SK-N-SH (cell line): ENCODE results near the gene RBP3. TPM values are rescaled to one million over a fixed set of nuclear protein-coding genes. Genes with fewer than 3 reads are reported as not detected.

Experiments
- CTCF ChIA-PET: fragments of 300-600, 350-600 bp; formaldehyde crosslinking; extraction: SDS; loops from one replicate; lab custom pipeline; 2021; lab: Yijun Ruan, JAX
- POLR2A ChIA-PET: fragments of 350-600 bp; sonication (Branson Sonifier 250); formaldehyde crosslinking; extraction: SDS; loops from one replicate; lab custom pipeline; 2020; ENCODE audit warnings: antibody characterized with exemption, inconsistent platforms; lab: Yijun Ruan, JAX
- DNase-seq: peaks from one replicate; pipeline ENCODE4 v3.0.0; 2012
- H2AFZ ChIP-seq: fragments of 200-600 bp; sonication (generic); 2 replicates; pipeline ENCODE4 v1.8.1; 2016; ENCODE audit warnings: antibody characterized with exemption, mild to moderate bottlenecking, low read depth
- H3F3A ChIP-seq: fragments of 200-600 bp; sonication (generic); replicated peaks from 2 replicates; pipeline ENCODE3; 2016; ENCODE audit warnings: antibody characterized with exemption, mild to moderate bottlenecking; ENCODE audit not compliant: insufficient read depth
- H3K27ac ChIP-seq, 2 experiments: fragments of 200-500 bp in 1 of 2; fragments of 200-600 bp in 1 of 2; sonication (Bioruptor generic) in 1 of 2; sonication (generic), shearing (Covaris generic) in 1 of 2; 2 replicates each; pipeline versions ENCODE4 v1.5.1 to v1.6.1; 2014 to 2016; ENCODE audit warnings: low read depth in 2 of 2, inconsistent platforms in 1 of 2, low read length in 1 of 2, mild to moderate bottlenecking in 1 of 2, mixed read lengths in 1 of 2
- H3K27me3 ChIP-seq: fragments of 200-600 bp; sonication (generic), shearing (Covaris generic); 2 replicates; pipeline ENCODE4 v1.6.1; 2016; ENCODE audit warnings: mixed run types; ENCODE audit not compliant: insufficient read depth
- H3K36me3 ChIP-seq, 2 experiments: fragments of 200-500 bp in 1 of 2; fragments of 200-600 bp in 1 of 2; sonication (Bioruptor generic) in 1 of 2; sonication (generic) in 1 of 2; replicated peaks in 1 of 2; 2 replicates each; pipeline versions ENCODE3 to v1.5.1; 2014 to 2016; ENCODE audit warnings: low read length in 1 of 2, mild to moderate bottlenecking in 1 of 2; ENCODE audit not compliant: insufficient read depth in 2 of 2, control insufficient read depth in 1 of 2
- H3K4me1 ChIP-seq, 2 experiments: fragments of 200-500 bp in 1 of 2; fragments of 200-600 bp in 1 of 2; sonication (Bioruptor generic) in 1 of 2; sonication (generic), shearing (Covaris generic) in 1 of 2; 2 replicates each; pipeline versions ENCODE4 v1.5.1 to v1.6.1; 2014 to 2016; ENCODE audit warnings: low read depth in 1 of 2, low read length in 1 of 2, mixed run types in 1 of 2; ENCODE audit not compliant: insufficient read depth in 2 of 2, control insufficient read depth in 1 of 2
- H3K4me2 ChIP-seq: fragments of 200-600 bp; sonication (generic), shearing (Covaris generic); 2 replicates; pipeline ENCODE4 v1.6.1; 2017; ENCODE audit warnings: mixed run types
- H3K4me3 ChIP-seq, 2 experiments: fragments of 200-500 bp in 1 of 2; fragments of 200-600 bp in 1 of 2; sonication (Bioruptor generic) in 1 of 2; sonication (generic), shearing (Covaris generic) in 1 of 2; 2 replicates each; pipeline versions ENCODE4 v1.5.1 to v1.8.1; 2014 to 2016; ENCODE audit warnings: low read depth in 2 of 2, inconsistent platforms in 1 of 2, low read length in 1 of 2, mild to moderate bottlenecking in 1 of 2, mixed read lengths in 1 of 2, moderate library complexity in 1 of 2
- H3K79me2 ChIP-seq: fragments of 200-600 bp; sonication (generic); 2 replicates; pipeline ENCODE4 v1.8.1; 2017; ENCODE audit warnings: mild to moderate bottlenecking; ENCODE audit not compliant: insufficient read depth
- H3K9ac ChIP-seq: fragments of 200-600 bp; sonication (generic); 2 replicates; pipeline ENCODE4 v1.6.1; 2017; ENCODE audit warnings: mixed run types
- H3K9me2 ChIP-seq: fragments of 200-600 bp; sonication (generic); 2 replicates; pipeline ENCODE4 v1.6.1; 2017; ENCODE audit warnings: mixed run types
- H3K9me3 ChIP-seq: fragments of 200-600 bp; sonication (generic); 2 replicates; pipeline ENCODE4 v1.6.1; 2017; ENCODE audit warnings: mixed run types, mild to moderate bottlenecking, moderate library complexity
- H4K20me1 ChIP-seq: fragments of 200-600 bp; sonication (generic); 2 replicates; pipeline ENCODE4 v1.6.1; 2017; ENCODE audit warnings: mild to moderate bottlenecking, mixed run types; ENCODE audit not compliant: insufficient read depth
- CHD2 ChIP-seq: fragments of 150-350 bp; IDR thresholded peaks from 2 replicates; pipeline ENCODE4 v1.6.1; 2018; ENCODE audit warnings: low read length; ENCODE audit not compliant: partially characterized antibody
- ELF1 ChIP-seq: IDR thresholded peaks from 2 replicates; pipeline ENCODE4 v1.4.0; 2012
- EP300 ChIP-seq, 2 experiments: IDR thresholded peaks; 2 replicates each; pipeline versions ENCODE4 v1.4.0 to v1.6.1; 2012; ENCODE audit warnings: borderline replicate concordance in 1 of 2, low read depth in 1 of 2, low read length in 1 of 2
- EZH2phosphoT487 ChIP-seq: fragments of 200-600 bp; sonication (generic); IDR thresholded peaks from 2 replicates; pipeline ENCODE4 v1.6.1; 2017; ENCODE audit warnings: low read depth, mixed run types, mild to moderate bottlenecking, antibody characterized with exemption, moderate library complexity, borderline replicate concordance
- GABPA ChIP-seq: IDR thresholded peaks from 2 replicates; pipeline ENCODE4 v1.4.0; 2012; ENCODE audit warnings: low read depth, mild to moderate bottlenecking
- JUND ChIP-seq: IDR thresholded peaks from 2 replicates; pipeline ENCODE4 v1.4.0; 2012
- MXI1 ChIP-seq: IDR thresholded peaks from 2 replicates; pipeline ENCODE4 v1.6.1; 2012; ENCODE audit warnings: mild to moderate bottlenecking, low read depth, low read length, improper control_type of control experiment
- NRF1 ChIP-seq: IDR thresholded peaks from 2 replicates; pipeline ENCODE4 v1.6.1; 2012; ENCODE audit warnings: low read depth, mild to moderate bottlenecking, low read length
- POLR2AphosphoS5 ChIP-seq: IDR thresholded peaks from 2 replicates; pipeline ENCODE4 v1.6.1; 2012; ENCODE audit warnings: low read depth, low read length
- RAD21 ChIP-seq: IDR thresholded peaks from 2 replicates; pipeline ENCODE4 v1.6.1; 2012; ENCODE audit warnings: mild to moderate bottlenecking, low read length
- RFX5 ChIP-seq: IDR thresholded peaks from 2 replicates; pipeline ENCODE4 v1.6.1; 2012; ENCODE audit warnings: mild to moderate bottlenecking, improper control_type of control experiment, low read length
- RXRA ChIP-seq: IDR thresholded peaks from 2 replicates; pipeline ENCODE4 v1.4.0; 2012; ENCODE audit warnings: low read depth, mild to moderate bottlenecking, borderline replicate concordance
- TEAD4 ChIP-seq: IDR thresholded peaks from 2 replicates; pipeline ENCODE4 v1.4.0; 2012; ENCODE audit warnings: mild to moderate bottlenecking, borderline replicate concordance; ENCODE audit not compliant: insufficient read depth
- WGBS: methylation state at CpG from one replicate; pipeline ENCODE4 v1.1.6; 2017; ENCODE audit warnings: low lambda C conversion rate; 5-methylcytosine and 5-hydroxymethylcytosine counted together
- polyA plus RNA-seq, 3 experiments: library from polyadenylated mRNA; depleted of rRNA; stranded (reverse); fragments of >200 nt; gene quantifications; 2 replicates each; pipeline ENCODE4 v1.2.3, GENCODE V29; 2012
- TF ChIP-seq, protein P1 (sequence below): IDR thresholded peaks from 2 replicates; pipeline ENCODE4 v1.4.0; 2012; ENCODE audit warnings: low read depth, borderline replicate concordance
- TF ChIP-seq, protein P2 (sequence below): IDR thresholded peaks from 2 replicates; pipeline ENCODE4 v1.4.0; 2012; ENCODE audit warnings: low read depth, borderline replicate concordance
- TF ChIP-seq, protein P3 (sequence below): IDR thresholded peaks from 2 replicates; pipeline ENCODE4; 2012
- TF ChIP-seq, protein P4 (sequence below): fragments of 200-600 bp; sonication (generic); IDR thresholded peaks from 2 replicates; pipeline ENCODE4 v1.6.1; 2017; ENCODE audit warnings: antibody characterized with exemption, mild to moderate bottlenecking, moderate library complexity
- TF ChIP-seq, protein P5 (sequence below): fragments of 150-350 bp; IDR thresholded peaks from 2 replicates; pipeline ENCODE4 v1.6.1; 2017; ENCODE audit warnings: antibody characterized with exemption, low read length, low read depth, borderline replicate concordance

Gene RBP3
- polyA plus RNA-seq, 1 of the 3 experiments (the other 2 are of a cell fraction) = not detected

GRCh38 chr10:47335906-47336305 lies 12.3 kb upstream of the RBP3 start:
- H2AFZ ChIP-seq = no peak overlapping the region
- no peaks in the 10 kb centered on the region for H3K9me2 ChIP-seq
- no peak overlapping the region for H3K4me2 ChIP-seq
- H3K36me3 ChIP-seq = no peaks in the 10 kb centered on the region
- H3K27me3 ChIP-seq = peaks cover 23% of the 10 kb centered on the region; the same call in 1 of the 2 replicates
- H3K9me3 ChIP-seq = no peaks in the 10 kb centered on the region
- H3K4me1 ChIP-seq = peaks cover 0 to 13% of the 10 kb centered on the region in 2 experiments; a peak in 1 of 4 replicates
- TF ChIP-seq, protein P1, sequence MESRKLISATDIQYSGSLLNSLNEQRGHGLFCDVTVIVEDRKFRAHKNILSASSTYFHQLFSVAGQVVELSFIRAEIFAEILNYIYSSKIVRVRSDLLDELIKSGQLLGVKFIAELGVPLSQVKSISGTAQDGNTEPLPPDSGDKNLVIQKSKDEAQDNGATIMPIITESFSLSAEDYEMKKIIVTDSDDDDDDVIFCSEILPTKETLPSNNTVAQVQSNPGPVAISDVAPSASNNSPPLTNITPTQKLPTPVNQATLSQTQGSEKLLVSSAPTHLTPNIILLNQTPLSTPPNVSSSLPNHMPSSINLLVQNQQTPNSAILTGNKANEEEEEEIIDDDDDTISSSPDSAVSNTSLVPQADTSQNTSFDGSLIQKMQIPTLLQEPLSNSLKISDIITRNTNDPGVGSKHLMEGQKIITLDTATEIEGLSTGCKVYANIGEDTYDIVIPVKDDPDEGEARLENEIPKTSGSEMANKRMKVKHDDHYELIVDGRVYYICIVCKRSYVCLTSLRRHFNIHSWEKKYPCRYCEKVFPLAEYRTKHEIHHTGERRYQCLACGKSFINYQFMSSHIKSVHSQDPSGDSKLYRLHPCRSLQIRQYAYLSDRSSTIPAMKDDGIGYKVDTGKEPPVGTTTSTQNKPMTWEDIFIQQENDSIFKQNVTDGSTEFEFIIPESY = no peak
- TF ChIP-seq GABPA (no peak), CHD2 (no peak), RXRA (no peak), RAD21 (no peak), ELF1 (no peak), MXI1 (no peak), JUND (no peak), NRF1 (no peak), EZH2phosphoT487 (no peak), EP300 (IDR thresholded peaks at IDR 0.05; ENCODE audit: borderline replicate concordance in 1 of 2, low read depth in 1 of 2, low read length in 1 of 2) (no peak), TEAD4 (no peak), RFX5 (no peak), POLR2AphosphoS5 (no peak)
- TF ChIP-seq, protein P2, sequence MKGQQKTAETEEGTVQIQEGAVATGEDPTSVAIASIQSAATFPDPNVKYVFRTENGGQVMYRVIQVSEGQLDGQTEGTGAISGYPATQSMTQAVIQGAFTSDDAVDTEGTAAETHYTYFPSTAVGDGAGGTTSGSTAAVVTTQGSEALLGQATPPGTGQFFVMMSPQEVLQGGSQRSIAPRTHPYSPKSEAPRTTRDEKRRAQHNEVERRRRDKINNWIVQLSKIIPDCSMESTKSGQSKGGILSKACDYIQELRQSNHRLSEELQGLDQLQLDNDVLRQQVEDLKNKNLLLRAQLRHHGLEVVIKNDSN = no peak
- TF ChIP-seq, protein P3, sequence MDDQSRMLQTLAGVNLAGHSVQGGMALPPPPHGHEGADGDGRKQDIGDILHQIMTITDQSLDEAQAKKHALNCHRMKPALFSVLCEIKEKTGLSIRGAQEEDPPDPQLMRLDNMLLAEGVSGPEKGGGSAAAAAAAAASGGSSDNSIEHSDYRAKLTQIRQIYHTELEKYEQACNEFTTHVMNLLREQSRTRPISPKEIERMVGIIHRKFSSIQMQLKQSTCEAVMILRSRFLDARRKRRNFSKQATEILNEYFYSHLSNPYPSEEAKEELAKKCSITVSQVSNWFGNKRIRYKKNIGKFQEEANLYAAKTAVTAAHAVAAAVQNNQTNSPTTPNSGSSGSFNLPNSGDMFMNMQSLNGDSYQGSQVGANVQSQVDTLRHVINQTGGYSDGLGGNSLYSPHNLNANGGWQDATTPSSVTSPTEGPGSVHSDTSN = no peak
- TF ChIP-seq, protein P4, sequence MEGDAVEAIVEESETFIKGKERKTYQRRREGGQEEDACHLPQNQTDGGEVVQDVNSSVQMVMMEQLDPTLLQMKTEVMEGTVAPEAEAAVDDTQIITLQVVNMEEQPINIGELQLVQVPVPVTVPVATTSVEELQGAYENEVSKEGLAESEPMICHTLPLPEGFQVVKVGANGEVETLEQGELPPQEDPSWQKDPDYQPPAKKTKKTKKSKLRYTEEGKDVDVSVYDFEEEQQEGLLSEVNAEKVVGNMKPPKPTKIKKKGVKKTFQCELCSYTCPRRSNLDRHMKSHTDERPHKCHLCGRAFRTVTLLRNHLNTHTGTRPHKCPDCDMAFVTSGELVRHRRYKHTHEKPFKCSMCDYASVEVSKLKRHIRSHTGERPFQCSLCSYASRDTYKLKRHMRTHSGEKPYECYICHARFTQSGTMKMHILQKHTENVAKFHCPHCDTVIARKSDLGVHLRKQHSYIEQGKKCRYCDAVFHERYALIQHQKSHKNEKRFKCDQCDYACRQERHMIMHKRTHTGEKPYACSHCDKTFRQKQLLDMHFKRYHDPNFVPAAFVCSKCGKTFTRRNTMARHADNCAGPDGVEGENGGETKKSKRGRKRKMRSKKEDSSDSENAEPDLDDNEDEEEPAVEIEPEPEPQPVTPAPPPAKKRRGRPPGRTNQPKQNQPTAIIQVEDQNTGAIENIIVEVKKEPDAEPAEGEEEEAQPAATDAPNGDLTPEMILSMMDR = no peak
- TF ChIP-seq, protein P5, sequence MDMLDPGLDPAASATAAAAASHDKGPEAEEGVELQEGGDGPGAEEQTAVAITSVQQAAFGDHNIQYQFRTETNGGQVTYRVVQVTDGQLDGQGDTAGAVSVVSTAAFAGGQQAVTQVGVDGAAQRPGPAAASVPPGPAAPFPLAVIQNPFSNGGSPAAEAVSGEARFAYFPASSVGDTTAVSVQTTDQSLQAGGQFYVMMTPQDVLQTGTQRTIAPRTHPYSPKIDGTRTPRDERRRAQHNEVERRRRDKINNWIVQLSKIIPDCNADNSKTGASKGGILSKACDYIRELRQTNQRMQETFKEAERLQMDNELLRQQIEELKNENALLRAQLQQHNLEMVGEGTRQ = no peak
- H3K27ac ChIP-seq = no peak overlapping the region
- 52% methylated on average over 5 of the region's 5 CpGs for WGBS
- DNase-seq = no peak
- ChIA-PET CTCF (interaction anchor here (0.6 kb wide), 1 partner anchor 24 kb away, joined by 3 read pairs; no protein-coding TSS in a partner anchor), POLR2A (no interaction called here)
- H3F3A ChIP-seq = no peaks in the 10 kb centered on the region
- no peaks in the 10 kb centered on the region for H4K20me1 ChIP-seq
- no peak overlapping the region for H3K9ac ChIP-seq
- no peaks in the 10 kb centered on the region for H3K79me2 ChIP-seq
- no peak overlapping the region for H3K4me3 ChIP-seq
